HG03442 (cell line): Measurements from ENCODE around the gene CHRM4.
"Not testable (repeated sequence)": the region's sequence is repeated elsewhere in the genome, so short reads cannot be mapped to it uniquely, and the experiment has no call there.

Experiments
- ATAC-seq: cut with Tn5 transposase; IDR thresholded peaks from one replicate; pipeline ENCODE4 v1.9.1; 2021; ENCODE audit warnings: mild to moderate bottlenecking, moderate library complexity; ENCODE audit not compliant: unreplicated experiment

CHRM4 gene

DNA sequence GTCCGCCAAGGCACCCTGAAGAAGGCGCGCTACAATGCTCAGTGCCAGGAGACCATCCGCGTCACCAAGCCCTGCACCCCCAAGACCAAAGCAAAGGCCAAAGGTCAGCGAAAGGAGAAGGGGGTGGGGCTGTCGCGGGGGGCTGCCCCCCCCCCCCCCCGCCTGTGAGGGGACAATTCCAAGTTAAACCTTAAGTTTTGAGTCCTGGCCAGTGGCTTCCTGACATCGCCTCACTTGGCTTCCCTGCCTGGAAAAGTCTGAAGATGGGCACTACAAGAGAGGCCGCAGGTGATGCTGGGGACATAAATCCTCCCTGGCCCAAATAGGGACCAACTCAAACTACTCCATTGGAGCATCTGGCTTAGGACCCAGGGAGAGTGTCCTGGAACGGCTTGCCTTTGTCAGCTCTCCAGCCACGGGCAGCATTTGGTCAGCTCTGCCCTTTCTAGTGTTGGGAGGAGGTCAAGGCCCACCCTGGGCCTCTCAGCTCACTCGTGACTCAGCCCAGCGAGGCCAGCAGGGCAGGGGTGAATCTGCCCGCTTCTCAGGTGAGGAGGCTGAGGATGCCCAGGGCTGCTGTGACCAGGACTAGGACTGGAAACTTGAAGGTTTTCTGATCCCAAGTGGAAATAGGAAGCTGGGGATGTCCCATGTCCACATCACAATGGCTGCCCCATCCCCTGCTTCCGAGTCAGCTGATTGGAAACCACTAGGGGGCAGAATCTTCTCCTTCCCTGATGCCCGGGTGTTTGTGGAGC lies 8.8 kb downstream of the CHRM4 start:
- ATAC-seq = no peak

DNA sequence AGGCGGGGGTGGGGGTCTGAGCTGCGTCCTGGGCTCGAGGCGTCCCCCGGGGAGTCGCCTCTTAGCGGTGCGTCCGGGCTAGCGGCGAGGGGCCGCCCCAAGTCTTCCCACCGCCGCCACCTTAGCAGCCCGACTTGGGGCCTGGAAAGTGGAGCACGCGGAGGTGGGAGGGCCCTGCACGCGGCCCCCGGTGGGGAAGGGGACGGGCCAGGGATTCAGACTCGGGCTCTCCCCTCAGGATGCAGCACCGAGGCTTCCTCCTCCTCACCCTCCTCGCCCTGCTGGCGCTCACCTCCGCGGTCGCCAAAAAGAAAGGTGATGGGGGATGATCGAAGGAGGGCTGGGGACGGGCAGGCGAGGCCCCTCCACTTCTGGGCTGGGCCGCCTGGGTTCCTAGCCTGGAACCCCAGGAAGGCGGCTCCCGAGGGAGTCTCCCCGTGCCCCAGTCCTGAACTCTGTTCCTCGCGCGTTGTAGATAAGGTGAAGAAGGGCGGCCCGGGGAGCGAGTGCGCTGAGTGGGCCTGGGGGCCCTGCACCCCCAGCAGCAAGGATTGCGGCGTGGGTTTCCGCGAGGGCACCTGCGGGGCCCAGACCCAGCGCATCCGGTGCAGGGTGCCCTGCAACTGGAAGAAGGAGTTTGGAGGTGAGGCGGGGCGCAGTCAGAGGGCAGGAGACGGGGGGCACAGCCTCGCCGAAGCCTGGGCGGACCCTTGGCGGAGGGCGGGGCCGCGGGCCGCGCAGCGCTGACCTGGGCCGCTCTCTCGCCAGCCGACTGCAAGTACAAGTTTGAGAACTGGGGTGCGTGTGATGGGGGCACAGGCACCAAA lies 9.5 kb downstream of the CHRM4 start:
- ATAC-seq = no peak

DNA sequence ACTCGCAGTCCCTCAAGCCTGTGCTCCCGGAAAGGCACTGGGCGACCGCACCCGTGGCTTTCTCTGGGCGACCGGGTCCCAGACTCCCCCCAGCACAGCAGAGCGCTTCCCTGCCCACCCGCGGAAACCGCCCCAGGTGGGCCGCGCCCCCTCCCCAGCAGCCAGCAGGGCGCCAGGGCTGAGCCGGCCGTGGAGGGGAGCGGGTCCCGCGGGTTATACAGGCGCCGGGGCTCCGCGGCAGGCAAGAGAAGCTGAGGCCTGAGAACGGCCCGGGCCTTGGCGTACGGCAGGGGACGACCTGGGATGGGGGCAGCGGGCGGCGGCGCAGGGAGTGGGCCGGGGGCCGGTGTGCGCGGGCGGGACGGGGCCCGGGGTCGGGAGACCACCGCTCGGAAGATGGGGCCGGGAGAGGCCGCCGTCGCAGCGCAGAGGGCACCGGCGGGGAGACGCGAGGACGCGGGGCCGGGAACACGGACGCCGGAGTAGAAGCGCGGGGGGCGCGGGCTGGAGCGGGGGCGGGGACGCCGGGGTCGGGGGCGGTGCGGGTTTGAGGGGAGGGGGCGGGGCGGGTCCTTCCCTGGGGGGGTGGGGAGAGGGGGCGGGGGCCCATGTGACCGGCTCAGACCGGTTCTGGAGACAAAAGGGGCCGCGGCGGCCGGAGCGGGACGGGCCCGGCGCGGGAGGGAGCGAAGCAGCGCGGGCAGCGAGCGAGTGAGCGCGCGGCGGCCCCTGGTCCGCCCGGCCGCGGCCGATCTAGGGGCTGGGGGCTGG lies 10.3 kb downstream of the CHRM4 start, which contains the start of gene MDK:
MDK (plus strand) TSS at position 622 of the 771 bp plus-strand sequence. CDS start 389 bp downstream, outside the sequence.
- ATAC-seq = no peak

DNA sequence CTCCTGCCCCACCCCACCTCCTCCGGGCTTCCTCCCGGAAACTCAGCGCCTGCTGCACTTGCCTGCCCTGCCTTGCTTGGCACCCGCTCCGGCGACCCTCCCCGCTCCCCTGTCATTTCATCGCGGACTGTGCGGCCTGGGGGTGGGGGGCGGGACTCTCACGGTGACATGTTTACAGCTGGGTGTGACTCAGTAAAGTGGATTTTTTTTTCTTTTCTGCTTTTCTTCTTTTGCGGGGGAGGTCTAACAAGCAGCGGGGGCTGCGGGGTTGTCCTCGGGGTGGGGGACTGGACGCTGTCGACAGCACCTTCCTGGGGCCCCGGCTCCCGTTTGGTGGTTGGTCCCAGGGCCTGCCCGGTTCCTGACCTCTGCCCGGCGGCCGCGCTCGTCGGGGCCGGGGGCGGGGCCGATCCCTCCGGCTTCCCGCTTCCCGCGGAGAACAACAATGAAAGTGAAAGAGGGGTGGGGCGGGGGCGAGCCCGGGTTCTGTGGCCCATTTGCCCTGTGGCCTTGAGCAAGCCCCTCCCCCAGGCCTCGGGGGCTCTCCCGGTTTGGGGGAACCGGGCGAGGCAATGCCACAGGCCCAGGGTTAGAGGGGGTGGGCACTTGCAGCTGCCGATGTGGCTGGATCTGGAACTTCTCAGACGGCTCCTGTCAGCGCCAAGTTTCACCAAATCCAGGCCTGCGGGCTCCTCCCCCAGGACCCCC lies 11.1 kb downstream of the CHRM4 start:
- ATAC-seq = no peak

DNA sequence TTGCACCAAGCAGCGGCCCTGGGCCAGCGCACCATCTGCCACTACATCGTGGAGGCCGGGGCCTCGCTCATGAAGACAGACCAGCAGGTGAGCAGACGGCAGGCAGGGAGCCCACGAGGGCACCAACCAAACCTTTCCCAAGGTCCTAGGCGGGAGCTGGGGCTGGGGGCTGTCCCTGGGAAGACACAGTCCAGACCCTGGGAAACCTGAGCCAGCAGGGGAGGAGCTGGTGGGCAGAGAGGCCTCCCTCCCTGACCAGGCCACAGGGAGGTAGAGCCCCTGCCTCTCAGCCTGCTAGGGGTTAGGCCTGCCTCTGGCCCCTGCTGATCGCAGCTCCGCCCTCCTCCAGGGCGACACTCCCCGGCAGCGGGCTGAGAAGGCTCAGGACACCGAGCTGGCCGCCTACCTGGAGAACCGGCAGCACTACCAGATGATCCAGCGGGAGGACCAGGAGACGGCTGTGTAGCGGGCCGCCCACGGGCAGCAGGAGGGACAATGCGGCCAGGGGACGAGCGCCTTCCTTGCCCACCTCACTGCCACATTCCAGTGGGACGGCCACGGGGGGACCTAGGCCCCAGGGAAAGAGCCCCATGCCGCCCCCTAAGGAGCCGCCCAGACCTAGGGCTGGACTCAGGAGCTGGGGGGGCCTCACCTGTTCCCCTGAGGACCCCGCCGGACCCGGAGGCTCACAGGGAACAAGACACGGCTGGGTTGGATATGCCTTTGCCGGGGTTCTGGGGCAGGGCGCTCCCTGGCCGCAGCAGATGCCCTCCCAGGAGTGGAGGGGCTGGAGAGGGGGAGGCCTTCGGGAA lies 11.9 kb downstream of the CHRM4 start:
- not testable (repeated sequence) for ATAC-seq

DNA sequence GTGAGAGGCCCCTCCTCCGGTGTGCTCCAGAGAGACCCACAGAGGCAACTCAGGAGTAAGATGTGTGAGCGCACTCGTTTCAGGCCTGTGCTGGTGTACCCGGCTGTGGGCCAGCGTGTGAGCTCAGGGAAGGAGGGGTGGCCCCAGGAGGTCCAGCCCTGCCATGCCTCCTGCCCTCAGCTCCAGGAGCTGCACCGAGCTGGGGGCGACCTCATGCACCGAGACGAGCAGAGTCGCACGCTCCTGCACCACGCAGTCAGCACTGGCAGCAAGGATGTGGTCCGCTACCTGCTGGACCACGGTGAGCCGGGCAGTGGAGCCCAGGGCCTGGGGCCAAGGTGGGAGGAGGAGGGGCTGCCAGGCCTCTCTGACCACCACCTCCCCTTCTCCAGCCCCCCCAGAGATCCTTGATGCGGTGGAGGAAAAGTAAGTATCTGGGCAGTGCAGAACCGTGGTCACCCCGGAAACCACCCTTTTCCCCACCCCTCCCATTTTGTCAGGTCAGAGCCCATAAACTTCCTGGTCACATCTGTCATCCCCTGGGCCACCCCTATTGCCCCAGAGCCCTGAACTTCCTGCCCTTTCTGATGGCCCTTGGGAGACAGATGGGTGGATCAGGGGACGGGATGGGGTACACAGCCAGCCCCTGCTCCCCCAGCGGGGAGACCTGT lies 12.6 kb downstream of the CHRM4 start:
- no peak for ATAC-seq

DNA sequence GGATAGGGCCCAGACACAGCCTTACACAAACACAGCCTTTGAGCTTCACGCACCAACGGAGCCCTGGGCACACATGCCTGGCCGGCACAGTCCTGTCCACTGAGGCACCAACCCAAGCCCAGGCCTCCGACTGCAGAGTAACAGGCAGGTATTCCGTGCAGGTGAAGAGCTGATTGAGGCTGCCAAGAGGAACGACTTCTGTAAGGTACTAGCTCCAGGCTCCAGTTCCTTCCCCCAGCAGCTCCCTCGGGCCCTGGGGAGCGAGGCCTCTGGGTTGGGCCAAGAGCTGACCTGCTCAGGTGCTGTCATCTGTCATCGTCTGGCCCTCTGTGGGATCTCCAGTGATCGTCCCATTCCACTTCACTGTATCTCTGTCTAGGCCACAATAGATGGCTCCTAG lies 13.3 kb downstream of the CHRM4 start:
- no peak for ATAC-seq

DNA sequence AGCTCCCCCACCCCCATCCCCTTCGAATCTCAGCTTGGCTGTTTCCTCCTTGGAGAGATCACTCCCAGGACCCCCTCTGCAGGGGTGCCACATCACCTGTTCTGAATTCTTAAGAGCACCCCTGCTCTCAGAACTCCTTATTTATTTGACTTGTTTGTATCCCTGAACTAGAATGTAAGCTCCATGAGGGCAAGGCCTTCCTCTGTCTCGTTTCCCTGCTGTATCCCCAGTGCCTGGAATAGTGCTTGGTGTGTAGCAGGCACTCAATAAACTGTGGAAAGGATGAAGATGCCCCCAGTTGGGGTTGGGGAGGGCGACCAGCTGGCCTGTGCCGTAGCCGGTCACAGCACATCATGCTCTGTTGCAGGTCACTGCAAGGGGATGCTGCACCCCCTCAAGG lies 13.7 kb downstream of the CHRM4 start:
- no peak for ATAC-seq

DNA sequence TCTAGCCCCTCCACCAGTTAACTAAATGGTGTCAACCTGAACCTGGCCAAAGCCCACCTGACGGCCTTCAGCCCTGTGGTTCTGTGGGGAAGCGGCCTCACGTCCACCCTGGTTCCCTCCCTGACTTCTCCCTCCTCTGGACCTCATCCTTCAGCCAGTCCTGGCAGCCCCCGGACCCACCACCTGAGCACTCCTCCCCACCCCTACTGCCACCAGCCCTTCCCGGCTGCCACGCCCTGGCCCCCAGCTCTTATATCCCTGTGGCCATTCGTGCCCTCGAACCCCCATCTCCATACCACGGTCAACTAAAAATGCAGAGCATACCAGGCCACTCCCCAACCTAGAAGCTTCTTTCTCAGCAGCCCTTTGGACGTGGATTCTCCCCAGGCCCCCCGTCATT lies 14.3 kb downstream of the CHRM4 start:
- ATAC-seq = no peak

DNA sequence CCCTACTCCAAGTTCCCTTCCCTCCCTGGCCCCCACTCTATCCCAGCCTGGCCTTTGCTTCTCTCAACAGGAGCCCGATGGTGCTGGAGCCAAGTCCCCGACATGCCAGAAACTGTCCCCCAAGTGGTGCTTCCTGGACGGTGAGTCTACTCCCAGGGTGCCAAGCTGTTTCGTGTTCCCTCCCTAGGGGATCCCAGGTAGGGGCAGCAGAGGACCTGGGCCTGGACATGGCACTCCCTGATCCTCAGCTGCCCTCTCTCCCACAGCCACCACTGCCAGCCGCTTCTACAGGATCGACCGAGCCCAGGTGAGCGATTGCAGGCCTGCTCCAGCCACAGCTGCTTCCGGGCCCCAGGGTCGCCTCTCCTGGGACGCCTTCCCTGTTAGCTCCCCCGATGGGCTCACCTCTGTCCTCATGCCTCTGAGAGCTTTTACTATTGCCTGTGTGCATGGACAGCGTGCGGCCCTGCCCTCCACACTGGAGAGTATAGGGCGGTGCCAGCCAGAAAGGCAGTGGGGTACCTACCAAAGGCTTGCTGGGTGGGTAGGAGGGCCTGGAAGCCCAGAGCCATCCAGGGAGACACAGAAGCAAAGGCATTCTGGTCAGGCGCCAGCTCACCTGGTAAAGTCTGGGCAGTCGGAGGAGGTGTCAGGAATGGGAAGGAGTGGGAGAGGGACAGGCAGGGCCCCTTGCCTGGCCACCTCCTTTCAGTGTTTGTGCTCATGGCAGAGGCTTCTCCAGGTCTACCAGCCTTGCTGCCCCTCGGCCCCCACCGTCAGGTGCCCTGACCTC lies 15.1 kb downstream of the CHRM4 start:
- ATAC-seq = no peak

DNA sequence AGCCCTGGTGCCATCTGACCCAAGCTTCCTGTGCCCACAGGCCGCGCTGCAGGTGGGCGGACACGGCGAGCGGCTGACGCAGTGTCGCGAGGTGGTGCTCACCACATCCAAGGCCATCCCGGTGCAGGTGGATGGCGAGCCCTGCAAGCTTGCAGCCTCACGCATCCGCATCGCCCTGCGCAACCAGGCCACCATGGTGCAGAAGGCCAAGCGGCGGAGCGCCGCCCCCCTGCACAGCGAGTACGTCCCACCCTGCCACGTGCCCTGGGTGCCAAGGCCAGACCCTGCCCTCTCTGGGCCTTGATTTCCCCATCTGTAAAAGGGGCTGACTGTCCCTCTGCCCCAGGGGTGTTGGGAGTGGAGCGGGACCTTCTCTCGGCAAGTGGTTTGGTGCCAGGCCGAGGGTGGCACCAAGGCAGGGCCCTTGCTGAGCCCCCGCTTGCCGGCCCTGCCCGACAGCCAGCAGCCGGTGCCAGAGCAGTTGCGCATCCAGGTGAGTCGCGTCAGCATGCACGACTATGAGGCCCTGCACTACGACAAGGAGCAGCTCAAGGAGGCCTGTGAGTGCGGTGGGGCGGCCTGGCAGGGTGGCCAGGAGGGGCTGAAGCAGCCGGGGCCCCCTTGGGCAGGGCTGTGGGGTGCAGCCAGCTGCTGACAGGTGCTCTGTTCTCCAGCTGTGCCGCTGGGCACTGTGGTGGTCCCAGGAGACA lies 16.0 kb downstream of the CHRM4 start:
- ATAC-seq = no peak

DNA sequence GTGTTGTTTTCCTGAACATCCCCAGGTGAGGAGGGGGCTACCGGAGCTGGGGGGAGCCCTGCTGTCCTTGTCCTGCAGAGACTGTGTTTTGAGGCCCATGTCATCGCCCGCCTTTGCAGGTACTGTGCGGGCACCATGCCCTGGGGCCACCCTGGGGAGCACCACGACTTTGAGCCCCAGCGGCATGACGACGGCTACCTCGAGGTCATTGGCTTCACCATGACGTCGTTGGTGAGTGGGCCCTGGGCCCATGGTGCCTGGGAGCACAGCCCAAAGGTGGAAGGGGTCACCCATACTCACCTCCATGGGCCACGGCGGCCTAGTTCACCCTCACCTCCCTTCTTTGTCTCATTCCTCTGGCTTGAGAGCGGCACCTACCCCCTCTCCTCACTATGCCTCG lies 16.8 kb downstream of the CHRM4 start:
- no peak for ATAC-seq

DNA sequence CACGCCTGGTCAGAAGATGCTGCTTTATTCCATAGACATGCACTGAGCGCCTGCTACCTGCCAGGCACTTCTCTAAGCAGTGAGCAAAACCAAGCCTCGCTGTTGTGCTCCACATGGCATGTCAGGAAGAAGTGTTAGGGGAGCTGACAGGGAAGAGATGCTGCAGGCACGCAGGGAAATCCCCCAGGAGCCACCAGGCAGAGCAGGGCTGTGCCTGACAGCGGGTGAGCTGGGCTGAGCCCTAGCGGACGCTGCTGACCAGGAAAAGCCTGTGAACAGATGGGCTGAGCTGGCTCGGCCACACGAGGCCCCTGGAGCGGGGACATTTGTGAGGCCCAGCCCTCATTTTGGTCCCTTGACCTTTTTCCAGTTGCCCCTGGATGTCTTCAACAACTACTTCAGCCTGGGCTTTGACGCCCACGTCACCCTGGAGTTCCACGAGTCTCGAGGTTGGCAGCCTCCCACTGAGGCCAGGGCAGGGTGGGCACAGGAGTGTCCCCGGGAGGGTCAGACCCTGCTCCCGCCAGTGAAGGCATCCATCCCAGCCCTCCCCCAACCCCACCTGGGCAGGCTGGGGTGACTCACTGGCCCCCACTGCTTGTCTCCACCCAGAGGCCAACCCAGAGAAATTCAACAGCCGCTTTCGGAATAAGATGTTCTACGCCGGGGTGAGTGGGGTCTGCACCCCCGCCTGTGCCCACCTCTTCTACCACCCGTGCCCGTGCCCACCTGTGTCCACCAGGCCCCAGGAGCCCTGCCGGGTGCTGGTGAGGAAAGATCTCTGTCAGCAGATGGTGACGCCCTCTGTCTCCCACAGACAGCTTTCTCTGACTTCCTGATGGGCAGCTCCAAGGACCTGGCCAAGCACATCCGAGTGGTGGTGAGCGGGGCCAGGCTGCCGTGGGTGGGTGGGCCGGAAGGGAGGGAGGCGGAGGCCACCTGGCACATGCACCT lies 17.5 kb downstream of the CHRM4 start:
- ATAC-seq = no peak

DNA sequence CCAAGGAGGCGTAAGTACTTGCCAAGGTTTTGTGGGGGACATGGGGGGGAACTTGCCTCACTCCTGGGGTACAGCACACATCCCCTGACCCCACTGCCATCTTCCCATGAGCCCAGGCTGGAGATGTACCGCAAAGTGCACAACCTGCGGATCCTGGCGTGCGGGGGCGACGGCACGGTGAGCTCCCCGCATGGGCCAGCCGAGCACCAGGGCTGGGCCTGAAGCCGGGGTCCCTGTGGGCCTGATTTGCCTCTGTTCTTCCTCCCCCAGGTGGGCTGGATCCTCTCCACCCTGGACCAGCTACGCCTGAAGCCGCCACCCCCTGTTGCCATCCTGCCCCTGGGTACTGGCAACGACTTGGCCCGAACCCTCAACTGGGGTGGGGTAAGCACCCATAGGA lies 19.1 kb downstream of the CHRM4 start:
- not testable (repeated sequence) for ATAC-seq

DNA sequence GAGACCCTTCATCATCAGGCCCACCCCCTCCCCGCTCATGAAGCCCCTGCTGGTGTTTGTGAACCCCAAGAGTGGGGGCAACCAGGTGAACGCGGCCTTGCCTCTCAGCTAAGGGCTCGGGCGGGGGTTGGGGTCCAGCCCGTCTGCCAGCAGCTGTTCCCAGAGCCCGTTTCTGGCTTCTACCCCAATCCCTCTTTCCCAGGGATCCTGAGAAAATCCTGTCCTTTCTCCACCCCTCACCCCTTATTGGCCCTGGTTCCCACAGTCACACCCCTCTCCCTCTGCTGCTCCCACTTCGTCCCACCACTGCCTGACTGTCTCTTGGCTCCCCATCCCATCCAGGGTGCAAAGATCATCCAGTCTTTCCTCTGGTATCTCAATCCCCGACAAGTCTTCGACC lies 19.5 kb downstream of the CHRM4 start:
- no peak for ATAC-seq

DNA sequence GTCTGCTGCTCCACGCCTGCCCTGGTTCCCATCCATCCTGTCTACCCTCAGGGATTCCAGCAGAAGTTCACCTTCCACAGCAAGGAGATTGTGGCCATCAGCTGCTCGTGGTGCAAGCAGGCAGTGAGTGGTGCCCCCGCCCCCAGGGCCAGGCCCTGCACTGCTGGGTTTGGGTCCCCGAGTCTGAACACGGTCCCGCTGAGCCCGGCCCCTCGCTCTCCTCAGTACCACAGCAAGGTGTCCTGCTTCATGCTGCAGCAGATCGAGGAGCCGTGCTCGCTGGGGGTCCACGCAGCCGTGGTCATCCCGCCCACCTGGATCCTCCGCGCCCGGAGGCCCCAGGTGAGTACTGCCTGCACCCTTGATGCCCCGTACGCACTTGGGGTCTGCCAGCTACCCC lies 20.3 kb downstream of the CHRM4 start:
- not testable (repeated sequence) for ATAC-seq

DNA sequence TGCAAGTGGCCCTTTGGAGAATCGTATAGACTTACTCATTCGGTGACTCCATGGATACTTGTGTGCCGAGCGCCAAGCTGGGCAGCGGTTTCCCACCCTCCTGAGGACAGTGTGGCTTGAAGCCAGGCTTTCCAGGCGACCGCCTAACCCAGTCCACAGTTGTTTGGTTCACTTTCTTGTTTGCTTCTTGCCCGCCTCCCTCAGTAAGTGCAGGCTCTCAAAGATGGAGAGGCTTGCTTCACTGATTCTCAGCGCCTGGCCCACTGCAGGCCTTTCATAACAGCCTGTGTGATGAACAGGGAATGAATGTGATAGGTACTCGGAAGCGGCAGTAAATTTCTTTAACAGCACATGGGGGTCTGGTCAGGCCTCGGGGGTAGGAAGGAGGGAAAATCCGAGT lies 21.3 kb downstream of the CHRM4 start:
- no peak for ATAC-seq
